ENCODE measurements around the gene SYT6. TPM values are rescaled to one million over a fixed set of nuclear protein-coding genes. Genes with fewer than 3 reads are reported as not detected.

SYT6 gene, protein sequence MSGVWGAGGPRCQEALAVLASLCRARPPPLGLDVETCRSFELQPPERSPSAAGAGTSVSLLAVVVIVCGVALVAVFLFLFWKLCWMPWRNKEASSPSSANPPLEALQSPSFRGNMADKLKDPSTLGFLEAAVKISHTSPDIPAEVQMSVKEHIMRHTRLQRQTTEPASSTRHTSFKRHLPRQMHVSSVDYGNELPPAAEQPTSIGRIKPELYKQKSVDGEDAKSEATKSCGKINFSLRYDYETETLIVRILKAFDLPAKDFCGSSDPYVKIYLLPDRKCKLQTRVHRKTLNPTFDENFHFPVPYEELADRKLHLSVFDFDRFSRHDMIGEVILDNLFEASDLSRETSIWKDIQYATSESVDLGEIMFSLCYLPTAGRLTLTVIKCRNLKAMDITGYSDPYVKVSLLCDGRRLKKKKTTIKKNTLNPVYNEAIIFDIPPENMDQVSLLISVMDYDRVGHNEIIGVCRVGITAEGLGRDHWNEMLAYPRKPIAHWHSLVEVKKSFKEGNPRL
- polyA plus RNA-seq (ENCODE audit: insufficient read length in 4 of 4): 1 to 10 TPM in 3 of 4 donors, under 1 TPM in 1; 0.53 to 1.7 (median 1.2) TPM

GRCh38 chr1:114153261-114154145, at the start of gene SYT6:
Gene SYT6, minus strand, starts transcription at chr1:114153869. Its CDS starts 97 bp downstream, at chr1:114153772.
- DNase-seq (ENCODE audit: low read depth in 4 of 4, low spot score in 3 of 4): no peak

- DNase-seq (ENCODE audit: low read depth in 4 of 4, low spot score in 3 of 4): no peak
Measured at GRCh38 chr1:114201486-114201885, 47.8 kb upstream of the SYT6 start.

- DNase-seq (ENCODE audit: low read depth in 4 of 4, low spot score in 3 of 4): no peak
Measured at GRCh38 chr1:114199017-114199594, 45.4 kb upstream of the SYT6 start.

DNA sequence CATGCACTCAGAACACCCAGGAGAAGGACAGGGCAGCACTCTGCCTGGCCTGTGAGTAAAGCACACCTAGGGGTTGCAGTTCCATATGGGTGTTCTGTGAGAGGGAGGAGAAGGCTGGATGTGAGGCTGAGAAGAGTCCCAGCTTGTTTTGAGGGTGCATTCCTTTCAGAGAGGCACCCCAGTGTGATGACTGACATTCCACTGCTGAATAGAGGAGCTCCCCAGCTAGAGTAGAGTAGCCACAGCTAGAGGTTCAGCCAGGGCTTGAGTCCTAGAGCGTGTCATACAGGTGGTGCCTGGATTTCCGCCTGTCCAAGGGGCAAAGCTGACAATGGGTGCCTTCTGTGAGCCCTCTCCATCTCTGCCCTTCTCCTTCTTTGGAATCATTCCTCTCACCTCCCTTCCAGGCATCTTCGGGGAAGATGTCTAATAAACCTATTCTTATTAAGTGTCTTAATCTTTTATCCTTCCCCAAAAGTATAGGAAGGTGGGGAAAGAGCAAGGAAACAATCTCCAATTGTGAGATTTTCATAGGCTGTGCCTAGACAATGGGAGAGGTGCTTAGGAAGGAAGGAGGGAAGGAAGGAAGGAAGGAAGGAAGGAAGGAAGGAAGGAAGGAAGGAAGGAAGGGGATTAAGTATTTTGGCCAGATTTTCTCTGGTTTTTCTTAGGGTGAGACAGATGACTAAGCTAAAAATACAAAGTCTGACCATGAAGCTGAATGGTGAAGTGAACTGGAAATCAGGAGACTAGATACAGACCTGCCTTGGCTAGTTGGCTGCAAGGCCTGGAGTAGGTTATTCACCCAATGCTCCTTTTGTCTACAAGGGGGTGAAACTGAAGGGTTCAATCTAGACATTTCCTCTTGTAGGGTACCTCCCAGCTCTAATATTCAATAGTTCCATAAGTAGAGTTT, 43.6 kb upstream of the SYT6 start:
- DNase-seq (ENCODE audit: low read depth in 4 of 4, low spot score in 3 of 4): no peak

DNA sequence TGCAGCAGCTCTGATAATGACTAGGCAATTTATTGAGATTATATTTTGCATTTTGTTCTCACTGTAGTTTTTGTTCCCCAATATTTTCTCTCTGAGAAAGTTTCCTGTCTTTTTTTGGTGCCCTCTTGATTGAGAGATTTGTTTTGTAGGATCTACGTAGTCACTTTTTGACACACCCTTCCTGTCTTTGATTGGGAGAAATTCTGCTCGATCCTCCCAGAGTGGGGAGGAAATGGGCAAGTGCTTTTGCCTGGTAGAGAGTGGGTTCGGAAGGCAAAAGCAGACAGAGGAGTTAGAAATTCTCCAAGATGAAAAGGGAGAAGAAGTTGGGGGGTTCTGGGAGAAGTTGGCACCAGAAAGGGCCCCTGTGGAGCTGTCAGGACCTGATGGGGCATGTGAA, 42.1 kb upstream of the SYT6 start:
- no peak for DNase-seq (ENCODE audit: low read depth in 4 of 4, low spot score in 3 of 4)

- DNase-seq (ENCODE audit: low read depth in 4 of 4, low spot score in 3 of 4): no peak
Measured at GRCh38 chr1:114192328-114192727, 38.7 kb upstream of the SYT6 start.

GRCh38 chr1:114189398-114189797, 35.7 kb upstream of the SYT6 start:
- no peak for DNase-seq (ENCODE audit: low read depth in 4 of 4, low spot score in 3 of 4)

GRCh38 chr1:114181356-114181755, 27.7 kb upstream of the SYT6 start:
- DNase-seq (ENCODE audit: low read depth in 4 of 4, low spot score in 3 of 4): no peak

DNA sequence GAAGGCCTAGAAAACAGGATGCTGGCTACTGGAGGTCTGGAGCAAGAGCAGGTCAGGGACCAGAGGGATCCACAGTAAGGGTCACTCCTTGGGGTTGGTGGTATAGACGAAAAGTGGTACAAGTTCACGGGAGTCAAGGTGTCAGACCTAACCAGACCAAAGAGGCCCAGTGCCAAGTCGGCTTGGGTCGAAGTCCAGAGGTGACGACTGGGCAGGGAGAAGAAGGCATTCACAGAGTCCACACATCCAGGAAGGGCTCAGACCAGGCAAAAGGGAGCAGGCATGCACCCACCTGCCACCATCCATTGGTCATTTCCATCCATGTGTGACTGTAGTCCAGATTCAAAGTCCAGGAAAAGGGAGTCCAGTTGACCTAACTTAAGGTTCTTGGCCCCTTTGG, 27.1 kb upstream of the SYT6 start:
- DNase-seq (ENCODE audit: low read depth in 4 of 4, low spot score in 3 of 4): no peak

- no peak for DNase-seq (ENCODE audit: low read depth in 4 of 4, low spot score in 3 of 4)
Measured at GRCh38 chr1:114178936-114179335, 25.3 kb upstream of the SYT6 start.

DNA sequence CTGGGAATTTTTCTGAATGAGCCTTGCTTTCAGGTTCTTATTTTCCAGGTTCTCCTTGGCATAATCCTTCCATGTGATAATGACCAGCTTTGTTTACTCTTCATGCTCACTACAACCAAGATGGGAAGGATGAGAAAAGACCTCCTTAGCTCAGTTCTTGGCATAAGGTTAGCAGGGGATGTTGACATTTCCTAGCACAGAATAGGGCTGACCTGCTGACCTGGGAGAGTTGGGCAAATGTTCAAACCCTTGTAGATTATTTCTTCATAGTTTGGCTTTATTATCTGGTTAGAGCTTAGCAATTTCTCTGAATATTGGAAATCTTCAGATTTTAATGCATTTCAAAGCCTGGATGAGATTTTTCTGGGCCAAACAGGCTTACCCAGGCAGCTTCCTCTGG, 23.6 kb upstream of the SYT6 start:
- no peak for DNase-seq (ENCODE audit: low read depth in 4 of 4, low spot score in 3 of 4)

DNA sequence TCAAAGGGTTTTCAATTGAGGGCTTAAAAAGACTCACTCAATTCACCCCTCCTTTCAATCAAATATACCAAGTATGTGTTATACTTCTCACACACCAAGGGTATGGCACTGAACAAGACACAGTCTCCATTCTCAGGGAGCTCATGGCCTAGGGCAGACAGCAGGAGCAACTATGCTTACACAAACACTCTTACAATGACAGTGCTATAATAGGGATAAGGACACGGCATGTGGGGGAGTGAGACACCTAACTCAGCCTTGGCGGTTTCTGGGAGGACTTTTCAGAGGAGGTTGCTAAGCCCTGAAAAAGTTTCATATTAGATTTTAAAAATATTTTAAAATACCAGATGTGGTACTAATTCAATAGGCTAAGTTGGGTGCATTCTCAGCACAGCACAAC, 22.7 kb upstream of the SYT6 start:
- no peak for DNase-seq (ENCODE audit: low read depth in 4 of 4, low spot score in 3 of 4)

GRCh38 chr1:114173680-114174079, 20.0 kb upstream of the SYT6 start:
- DNase-seq (ENCODE audit: low read depth in 4 of 4, low spot score in 3 of 4): no peak

DNA sequence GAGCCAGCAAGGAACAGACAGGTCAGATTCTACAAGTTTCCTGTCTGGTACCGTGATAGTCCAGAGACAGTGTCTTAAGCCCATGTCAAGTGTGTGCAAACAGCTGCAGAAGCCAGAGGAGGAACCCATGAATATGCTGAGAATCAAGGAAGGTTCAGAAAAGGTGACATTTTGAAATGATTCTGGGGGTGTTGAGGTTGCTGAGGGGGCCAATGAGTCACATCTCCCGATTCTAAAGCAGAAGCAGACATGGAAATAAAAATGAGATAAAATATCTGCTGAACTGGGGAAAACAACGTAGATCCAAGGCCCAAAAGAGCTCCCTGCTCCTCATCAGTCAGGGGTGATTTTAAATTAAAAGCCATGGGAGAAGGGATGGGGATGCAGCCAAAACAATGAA, 15.8 kb upstream of the SYT6 start:
- no peak for DNase-seq (ENCODE audit: low read depth in 4 of 4, low spot score in 3 of 4)

- DNase-seq (ENCODE audit: low read depth in 4 of 4, low spot score in 3 of 4): no peak
Measured at GRCh38 chr1:114167226-114167625, 13.6 kb upstream of the SYT6 start.

DNA sequence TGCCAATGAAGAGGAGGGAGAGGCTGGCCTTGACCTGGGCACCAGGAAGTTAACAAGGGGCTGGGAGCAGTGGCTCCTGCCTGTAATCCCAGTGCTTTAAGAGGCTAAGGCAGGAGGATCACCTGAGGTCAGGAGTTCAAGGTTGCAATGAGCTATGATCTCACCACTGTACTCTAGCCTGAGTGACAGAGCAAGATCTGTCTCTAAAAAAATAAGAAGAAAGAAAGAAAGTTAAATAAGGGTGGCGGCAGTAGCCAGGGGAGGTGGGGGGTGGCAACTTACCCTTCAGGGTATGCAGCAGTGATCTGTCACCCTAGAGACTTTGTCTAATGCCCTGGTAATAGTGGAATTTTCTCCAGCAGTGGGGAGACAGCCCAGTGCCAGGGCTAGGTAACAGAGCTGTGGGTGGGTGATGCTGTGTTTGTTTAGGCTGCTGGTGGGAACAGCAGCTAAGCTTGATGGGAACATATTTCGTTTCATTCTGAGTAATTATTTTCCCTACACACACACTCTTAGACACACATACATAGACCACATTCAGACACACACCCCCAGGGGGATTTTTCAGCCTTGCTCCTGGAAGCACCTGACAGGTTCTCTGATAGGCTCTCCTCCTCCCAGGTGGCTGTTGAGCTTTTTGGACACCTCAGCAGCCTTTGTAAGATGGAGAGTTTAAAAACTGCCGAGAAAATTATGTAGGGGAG, 11.3 kb upstream of the SYT6 start:
- no peak for DNase-seq (ENCODE audit: low read depth in 4 of 4, low spot score in 3 of 4)

DNA sequence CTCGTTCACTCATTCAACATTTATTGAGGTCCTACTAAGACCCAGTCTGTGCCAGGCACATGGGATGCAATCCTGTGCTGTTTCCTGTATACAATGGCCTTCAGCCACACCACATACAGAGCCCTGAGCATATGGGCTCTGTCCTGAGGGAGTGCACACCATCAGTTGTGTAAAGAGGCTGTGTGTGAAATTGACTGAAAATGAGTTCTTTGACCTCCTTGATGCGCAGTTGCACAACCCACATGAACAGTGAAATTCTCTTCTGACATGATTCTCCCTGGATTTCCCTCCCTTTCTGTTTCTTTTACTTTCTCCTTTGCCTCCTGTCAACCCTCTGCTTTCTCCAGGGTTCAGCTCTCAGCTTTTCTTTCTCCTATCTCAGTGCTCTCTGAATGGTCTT, 6.3 kb upstream of the SYT6 start:
- DNase-seq (ENCODE audit: low read depth in 4 of 4, low spot score in 3 of 4): no peak

- DNase-seq (ENCODE audit: low read depth in 4 of 4, low spot score in 3 of 4): no peak
Measured at GRCh38 chr1:114157275-114157660, 3.6 kb upstream of the SYT6 start.

DNA sequence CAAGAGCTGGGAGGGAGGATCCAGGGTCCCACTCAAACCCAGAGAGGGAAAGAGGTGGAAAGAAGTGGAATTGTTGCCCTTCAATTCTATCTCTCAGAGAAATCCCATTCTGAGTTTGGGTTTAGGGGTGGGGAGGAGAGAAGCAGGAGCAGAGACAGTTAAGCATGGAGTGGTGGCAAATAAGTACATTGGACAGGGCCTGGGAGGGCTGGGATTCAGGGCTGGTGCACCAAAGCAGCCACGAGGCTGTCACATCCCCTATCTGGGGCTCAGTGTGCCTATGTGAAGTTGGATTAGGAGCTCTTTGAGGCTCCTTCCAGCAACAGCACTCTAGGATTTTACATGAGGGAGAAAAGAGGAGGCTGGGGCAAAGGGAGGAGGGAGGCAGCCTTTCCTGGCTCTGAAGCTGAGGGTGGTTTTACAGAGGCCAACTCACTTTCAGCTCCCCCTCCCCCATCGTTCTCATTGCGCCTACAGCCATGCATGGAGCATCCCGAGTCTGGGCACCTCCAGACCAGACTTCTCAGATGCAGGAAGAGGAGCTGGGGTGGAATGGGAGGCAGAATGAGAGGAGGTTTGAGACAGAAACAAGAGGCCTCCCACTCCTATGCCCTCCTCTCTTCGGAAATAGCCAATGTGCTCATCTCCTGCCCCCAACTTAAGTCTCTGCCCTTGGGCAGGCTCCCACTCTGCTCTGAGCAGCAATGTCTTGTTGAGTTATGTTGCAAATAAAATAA, 3.0 kb upstream of the SYT6 start:
- no peak for DNase-seq (ENCODE audit: low read depth in 4 of 4, low spot score in 3 of 4)

Measured in left renal pelvis (tissue), 4 donors.